Measurements from ENCODE around the gene ATF6B. TPM values are rescaled to one million over a fixed set of nuclear protein-coding genes. Genes with fewer than 3 reads are reported as not detected.

The ATF6B gene
- total and polyA plus RNA-seq, 2 of the 13 experiments (the other 11 are each of a cell fraction or from before 2014, with no cell fraction given): 18.1 to 44.0 TPM

- TF ChIP-seq CSRNP1 (CRISPR knock-in tag; IDR thresholded peaks at IDR 0.05) (0 out of 2 replicates have a peak, but pooled peaks have one; percentile 19), SNAPC2 (CRISPR knock-in tag; IDR thresholded peaks at IDR 0.05) (no peak), ZNF414 (CRISPR knock-in tag; IDR thresholded peaks at IDR 0.05) (0 out of 2 replicates have a peak, but pooled peaks have one; percentile 55), TGIF2 (CRISPR knock-in tag; IDR thresholded peaks at IDR 0.05) (peak; percentile 85; the same call in 1 of the 2 replicates), HIVEP1 (CRISPR knock-in tag; IDR thresholded peaks at IDR 0.05) (no peak), GATAD2A (CRISPR knock-in tag; IDR thresholded peaks at IDR 0.05) (peak; percentile 73), ZNF10 (CRISPR knock-in tag; IDR thresholded peaks at IDR 0.05; ENCODE audit: borderline replicate concordance, low read depth) (no peak), FOXP4 (CRISPR knock-in tag; IDR thresholded peaks at IDR 0.05) (no peak), ZNF12 (CRISPR knock-in tag; IDR thresholded peaks at IDR 0.05) (no peak; the same call in 1 of the 2 replicates), THAP9 (CRISPR knock-in tag; IDR thresholded peaks at IDR 0.05; ENCODE audit: borderline replicate concordance) (peak; percentile 16), SAP130 (CRISPR knock-in tag; IDR thresholded peaks at IDR 0.05; ENCODE audit: low read depth) (peak; percentile 89), ZNF441 (CRISPR knock-in tag; IDR thresholded peaks at IDR 0.05; ENCODE audit: borderline replicate concordance) (0 out of 2 replicates have a peak, but pooled peaks have one; percentile 10), RARA (CRISPR knock-in tag; IDR thresholded peaks at IDR 0.05) (no peak), ZNF451 (CRISPR knock-in tag; IDR thresholded peaks at IDR 0.05) (no peak), MYPOP (CRISPR knock-in tag; IDR thresholded peaks at IDR 0.05) (no peak), SIN3B (IDR thresholded peaks at IDR 0.05; ENCODE audit: low read length) (no peak), ZNF749 (CRISPR knock-in tag; IDR thresholded peaks at IDR 0.05; ENCODE audit: borderline replicate concordance) (no peak), CHCHD3 (CRISPR knock-in tag; IDR thresholded peaks at IDR 0.05) (no peak), PBX2 (CRISPR knock-in tag; IDR thresholded peaks at IDR 0.05) (no peak), FOXM1 (CRISPR knock-in tag; IDR thresholded peaks at IDR 0.05) (no peak)
These were observed 26.6 kb upstream of the ATF6B start (continued) for GRCh38 chr6:32154514-32155161.

Measured in HepG2 (cell line).